Esophagus muscularis mucosa (tissue), 4 donors: ENCODE measurements around the gene MARK3.

Experiments used
- EP300 ChIP-seq: sonication (generic); formaldehyde crosslinking; IDR thresholded peaks from one replicate; pipeline ENCODE4 v1.6.1; 2017; ENCODE audit warnings: antibody characterized with exemption
- POLR2A ChIP-seq: fragments of 450-650 bp; IDR thresholded peaks from one replicate; pipeline ENCODE4 v1.6.1; 2017; ENCODE audit warnings: antibody characterized with exemption, moderate library complexity, mild to moderate bottlenecking, low read depth
- POLR2AphosphoS5 ChIP-seq, 2 donors: sonication (generic); formaldehyde crosslinking; IDR thresholded peaks; one replicate each; pipeline ENCODE4 v1.6.1; 2017; ENCODE audit warnings: antibody characterized with exemption in 2 of 2
- TF ChIP-seq, protein P1 (sequence below), 3 experiments: fragments of 200-600 bp in 2 of 3; fragments of 450-650 bp in 1 of 3; sonication (generic) in 2 of 3; IDR thresholded peaks; one replicate each; pipeline ENCODE4 v1.5.1; 2017 to 2019; ENCODE audit warnings: antibody characterized with exemption in 3 of 3, mild to moderate bottlenecking in 2 of 3, moderate library complexity in 1 of 3

DNA sequence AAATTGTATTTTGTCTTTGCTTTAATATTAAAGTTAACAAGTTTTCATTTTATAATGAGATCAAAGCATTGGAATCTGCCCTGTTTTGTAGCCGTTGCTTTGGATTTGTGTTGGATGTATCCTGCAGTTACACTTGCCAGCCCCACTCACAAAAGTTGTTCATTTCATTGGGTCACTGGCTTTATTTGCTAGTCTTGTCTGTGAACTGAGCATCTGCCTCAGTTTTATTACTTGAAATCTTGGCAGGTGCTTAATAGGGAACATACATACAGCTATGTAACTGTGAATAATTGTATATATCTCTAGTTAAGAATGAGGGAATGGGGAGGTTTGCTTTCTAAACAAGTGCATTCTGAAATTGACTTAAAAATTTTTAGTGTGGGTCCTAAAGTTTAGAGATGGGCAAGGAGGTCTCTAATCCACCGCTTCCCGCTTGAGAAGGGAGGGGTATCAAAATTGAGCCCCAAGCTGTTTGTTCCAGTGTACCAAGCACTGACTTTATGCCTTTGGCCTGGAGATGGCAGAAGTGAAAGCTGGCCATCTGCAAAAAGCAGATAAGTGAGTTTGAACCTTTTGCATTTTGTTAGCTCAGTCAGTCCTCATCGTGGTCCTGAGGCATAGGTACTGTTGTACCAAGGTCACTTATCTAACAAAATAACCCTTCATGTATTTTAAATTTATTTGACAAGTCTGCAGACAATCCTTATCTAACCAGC, 41.9 kb upstream of the MARK3 start:
- TF ChIP-seq, protein P1, sequence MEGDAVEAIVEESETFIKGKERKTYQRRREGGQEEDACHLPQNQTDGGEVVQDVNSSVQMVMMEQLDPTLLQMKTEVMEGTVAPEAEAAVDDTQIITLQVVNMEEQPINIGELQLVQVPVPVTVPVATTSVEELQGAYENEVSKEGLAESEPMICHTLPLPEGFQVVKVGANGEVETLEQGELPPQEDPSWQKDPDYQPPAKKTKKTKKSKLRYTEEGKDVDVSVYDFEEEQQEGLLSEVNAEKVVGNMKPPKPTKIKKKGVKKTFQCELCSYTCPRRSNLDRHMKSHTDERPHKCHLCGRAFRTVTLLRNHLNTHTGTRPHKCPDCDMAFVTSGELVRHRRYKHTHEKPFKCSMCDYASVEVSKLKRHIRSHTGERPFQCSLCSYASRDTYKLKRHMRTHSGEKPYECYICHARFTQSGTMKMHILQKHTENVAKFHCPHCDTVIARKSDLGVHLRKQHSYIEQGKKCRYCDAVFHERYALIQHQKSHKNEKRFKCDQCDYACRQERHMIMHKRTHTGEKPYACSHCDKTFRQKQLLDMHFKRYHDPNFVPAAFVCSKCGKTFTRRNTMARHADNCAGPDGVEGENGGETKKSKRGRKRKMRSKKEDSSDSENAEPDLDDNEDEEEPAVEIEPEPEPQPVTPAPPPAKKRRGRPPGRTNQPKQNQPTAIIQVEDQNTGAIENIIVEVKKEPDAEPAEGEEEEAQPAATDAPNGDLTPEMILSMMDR (IDR thresholded peaks at IDR 0.05), result no peak
- TF ChIP-seq POLR2AphosphoS5 (IDR thresholded peaks at IDR 0.05) (no peak), POLR2A (no peak), EP300 (no peak)
